ENCODE measurements around the gene ACTMAP. TPM values are rescaled to one million over a fixed set of nuclear protein-coding genes. Genes with fewer than 3 reads are reported as not detected.

Gene ACTMAP

GRCh38 chr19:40691421-40692211 lies 58.7 kb downstream of the ACTMAP start:
- Histone ChIP-seq H2BK120ac (ENCODE audit: low read depth, low read length) (peak overlapping the region; percentile 29), H2BK12ac (ENCODE audit: low read length) (no peak overlapping the region), H2BK5ac (ENCODE audit: low read length) (peak overlapping the region; percentile 93), H3K9ac (ENCODE audit: low read depth, low read length, poor library complexity) (peak overlapping the region; percentile 63), H3K79me1 (ENCODE audit: low read depth, low read length) (peaks cover 10% of the 10 kb centered on the region), H3K9me3 (replicated peaks in 1 of 2; ENCODE audit: control insufficient read depth in 2 of 2, insufficient read depth in 1 of 2, low read depth in 1 of 2, low read length in 2 of 2) (no peaks in the 10 kb centered on the region), H2AK5ac (ENCODE audit: low read depth, low read length) (peak overlapping the region; percentile 68), H3K27ac (replicated peaks; ENCODE audit: low read length) (no peak overlapping the region), H3K18ac (ENCODE audit: low read length) (peak overlapping the region; percentile 96), H3K36me3 (replicated peaks in 1 of 2; ENCODE audit: control insufficient read depth in 2 of 2, insufficient read depth in 2 of 2, low read length in 2 of 2) (peaks cover 22 to 42% of the 10 kb centered on the region in 2 donors), H4K8ac (ENCODE audit: low read depth, low read length) (no peak overlapping the region), H4K91ac (ENCODE audit: low read depth, low read length, poor library complexity) (no peak overlapping the region), H3K4ac (ENCODE audit: low read length) (peak overlapping the region; percentile 70), H2BK15ac (ENCODE audit: low read length) (peak overlapping the region; percentile 70), H3K4me2 (ENCODE audit: insufficient read depth, low read length, poor library complexity, severe bottlenecking) (no peak overlapping the region), H3K14ac (ENCODE audit: low read length) (peak overlapping the region; percentile 51), H3K27me3 (ENCODE audit: control insufficient read depth in 3 of 3, insufficient read depth in 3 of 3, low read depth in 1 of 3, low read length in 3 of 3) (no peaks in the 10 kb centered on the region), H3K4me1 (ENCODE audit: control insufficient read depth in 2 of 2, insufficient read depth in 1 of 2, low read depth in 1 of 2, low read length in 2 of 2) (peaks cover 20 to 22% of the 10 kb centered on the region in 2 donors), H2AFZ (ENCODE audit: low read length) (no peak overlapping the region), H3K23ac (ENCODE audit: low read depth, low read length, poor library complexity) (peak overlapping the region; percentile 65), H3K4me3 (ENCODE audit: low read length in 2 of 2) (no peak overlapping the region)
- no CpG with 5 or more reads among the region's 24 CpGs for WGBS, 2 donors (ENCODE audit: extremely low coverage in 2 of 2, insufficient read length in 2 of 2, insufficient replicate concordance in 1 of 2)
- no peak for DNase-seq (ENCODE audit: low spot score)

Small RNA genes within 50 kb of the gene (small RNA-seq; reads per million reads assigned to genes)
- gene RNU6-195P (ENCODE audit: insufficient read depth) = not detected
